ENCODE results near the gene LEMD2. TPM values are rescaled to one million over a fixed set of nuclear protein-coding genes. Genes with fewer than 3 reads are reported as not detected.

LEMD2 gene
- total RNA-seq, 1 donor from 2014 or later, result 61.5 TPM

DNA sequence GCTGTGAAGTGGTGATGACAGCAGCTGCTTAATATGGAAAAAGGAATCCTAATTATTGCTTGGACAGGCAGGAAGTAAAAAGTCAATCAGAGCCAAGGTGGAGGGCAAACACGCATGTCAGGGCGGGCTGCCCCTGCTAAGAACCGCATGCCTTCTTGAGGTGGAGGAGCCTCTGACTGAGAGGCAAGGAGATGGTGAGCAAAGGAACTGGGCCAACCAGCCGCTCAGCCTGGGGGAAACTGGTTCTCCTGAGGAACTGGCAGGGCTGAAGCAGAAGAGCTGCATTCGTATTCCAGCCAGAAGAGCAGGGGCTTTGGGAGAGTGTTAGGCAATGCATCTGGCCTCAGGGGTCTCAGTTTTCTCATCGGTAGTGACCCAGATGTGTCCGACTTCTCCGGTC lies 28.0 kb upstream of the LEMD2 start:
- H3K27me3 ChIP-seq, result peaks cover 29% of the 10 kb centered on the region
- H3K9me3 ChIP-seq, result no peaks in the 10 kb centered on the region
- H3K4me3 ChIP-seq, result no peak overlapping the region
- no peak for ATAC-seq
- no peaks in the 10 kb centered on the region for H3K36me3 ChIP-seq
- intact Hi-C loops (cut with DNase I), result no loop called here
- no peaks in the 10 kb centered on the region for H3K4me1 ChIP-seq
- DNase-seq, result no peak
- TF ChIP-seq, protein P1, sequence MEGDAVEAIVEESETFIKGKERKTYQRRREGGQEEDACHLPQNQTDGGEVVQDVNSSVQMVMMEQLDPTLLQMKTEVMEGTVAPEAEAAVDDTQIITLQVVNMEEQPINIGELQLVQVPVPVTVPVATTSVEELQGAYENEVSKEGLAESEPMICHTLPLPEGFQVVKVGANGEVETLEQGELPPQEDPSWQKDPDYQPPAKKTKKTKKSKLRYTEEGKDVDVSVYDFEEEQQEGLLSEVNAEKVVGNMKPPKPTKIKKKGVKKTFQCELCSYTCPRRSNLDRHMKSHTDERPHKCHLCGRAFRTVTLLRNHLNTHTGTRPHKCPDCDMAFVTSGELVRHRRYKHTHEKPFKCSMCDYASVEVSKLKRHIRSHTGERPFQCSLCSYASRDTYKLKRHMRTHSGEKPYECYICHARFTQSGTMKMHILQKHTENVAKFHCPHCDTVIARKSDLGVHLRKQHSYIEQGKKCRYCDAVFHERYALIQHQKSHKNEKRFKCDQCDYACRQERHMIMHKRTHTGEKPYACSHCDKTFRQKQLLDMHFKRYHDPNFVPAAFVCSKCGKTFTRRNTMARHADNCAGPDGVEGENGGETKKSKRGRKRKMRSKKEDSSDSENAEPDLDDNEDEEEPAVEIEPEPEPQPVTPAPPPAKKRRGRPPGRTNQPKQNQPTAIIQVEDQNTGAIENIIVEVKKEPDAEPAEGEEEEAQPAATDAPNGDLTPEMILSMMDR (IDR thresholded peaks at IDR 0.05), result no peak
- H3K27ac ChIP-seq, result no peak overlapping the region

DNA sequence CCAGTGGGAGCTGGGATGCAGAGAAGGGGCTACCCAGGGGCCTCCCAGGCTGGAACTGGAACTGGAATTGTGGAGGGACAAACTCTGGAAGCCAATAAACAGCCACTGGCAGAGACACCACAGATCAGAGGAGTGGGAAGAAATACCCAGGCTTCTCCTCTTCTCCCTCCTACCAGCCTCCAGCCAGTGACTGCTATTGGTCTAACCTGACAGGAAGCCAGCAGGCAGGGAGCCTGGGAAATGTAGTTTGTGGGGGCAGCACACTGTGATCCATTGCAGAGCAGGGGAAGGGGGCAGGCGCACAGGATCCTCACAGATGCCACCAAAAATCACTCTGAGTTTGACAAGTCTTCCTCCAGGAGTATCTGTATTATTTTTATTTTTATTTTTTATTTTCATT lies 26.9 kb upstream of the LEMD2 start:
- Histone ChIP-seq H3K4me1 (no peaks in the 10 kb centered on the region), H3K36me3 (no peaks in the 10 kb centered on the region), H3K27ac (no peak overlapping the region), H3K4me3 (no peak overlapping the region), H3K9me3 (no peaks in the 10 kb centered on the region), H3K27me3 (peaks cover 29% of the 10 kb centered on the region)
- DNase-seq, result no peak
- intact Hi-C loops (cut with DNase I), result no loop called here
- peak; percentile 12 for ATAC-seq
- TF ChIP-seq, protein P1 (IDR thresholded peaks at IDR 0.05), result no peak

DNA sequence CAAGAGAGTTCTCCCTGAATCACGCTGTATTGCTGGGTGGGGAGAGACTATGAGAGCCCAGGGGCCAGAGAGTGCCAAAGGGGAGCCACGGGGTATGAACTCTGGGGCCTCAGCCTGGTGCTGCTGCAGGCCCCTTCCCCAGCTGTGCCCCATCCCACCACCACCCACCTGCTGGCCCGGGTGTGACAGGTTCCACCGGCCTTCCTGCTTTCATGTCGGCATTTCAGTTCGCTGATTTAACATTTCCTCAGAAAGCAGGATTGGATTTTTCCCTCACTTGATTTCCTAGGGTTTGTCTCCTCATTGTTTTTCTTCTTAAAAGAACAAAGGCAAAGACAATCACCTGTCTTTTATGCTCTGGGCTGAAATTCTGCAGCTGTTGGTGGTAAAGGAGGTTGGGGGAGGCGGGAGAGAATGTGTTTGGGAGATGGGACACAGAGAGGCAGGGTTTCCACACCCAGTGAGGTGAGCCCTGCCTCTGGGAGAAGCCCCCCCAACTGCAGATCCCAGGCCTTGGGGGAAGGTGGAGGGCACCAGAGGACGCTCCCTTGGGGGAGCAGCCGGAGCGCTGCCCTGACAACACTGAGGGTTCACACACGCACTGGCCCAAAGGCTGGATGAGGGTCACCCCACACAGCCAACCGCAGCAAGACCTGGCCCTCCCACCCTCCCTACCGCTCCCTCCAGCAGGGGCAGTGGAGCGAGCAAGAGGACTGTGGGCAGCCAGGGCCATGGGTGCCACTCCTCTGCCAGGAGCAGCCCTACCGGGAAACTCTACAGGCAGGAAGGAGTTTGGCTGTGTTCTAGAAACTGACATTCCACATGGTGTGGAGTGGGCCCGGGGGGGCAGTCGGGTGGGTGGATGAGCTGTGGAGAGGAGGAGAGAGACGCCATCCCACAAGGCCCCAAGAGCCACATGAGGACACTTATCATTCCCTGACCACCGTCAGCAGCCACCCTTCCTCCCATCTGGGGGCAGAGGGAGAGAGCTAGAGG lies 25.4 kb upstream of the LEMD2 start:
- ATAC-seq, result peak; percentile 14
- DNase-seq, result no peak
- H3K27ac ChIP-seq, result no peak overlapping the region
- peaks cover 29% of the 10 kb centered on the region for H3K27me3 ChIP-seq
- intact Hi-C loops (cut with DNase I), result no loop called here
- no peaks in the 10 kb centered on the region for H3K36me3 ChIP-seq
- H3K4me3 ChIP-seq, result no peak overlapping the region
- H3K4me1 ChIP-seq, result no peaks in the 10 kb centered on the region
- TF ChIP-seq, protein P1 (IDR thresholded peaks at IDR 0.05), result no peak
- no peaks in the 10 kb centered on the region for H3K9me3 ChIP-seq

DNA sequence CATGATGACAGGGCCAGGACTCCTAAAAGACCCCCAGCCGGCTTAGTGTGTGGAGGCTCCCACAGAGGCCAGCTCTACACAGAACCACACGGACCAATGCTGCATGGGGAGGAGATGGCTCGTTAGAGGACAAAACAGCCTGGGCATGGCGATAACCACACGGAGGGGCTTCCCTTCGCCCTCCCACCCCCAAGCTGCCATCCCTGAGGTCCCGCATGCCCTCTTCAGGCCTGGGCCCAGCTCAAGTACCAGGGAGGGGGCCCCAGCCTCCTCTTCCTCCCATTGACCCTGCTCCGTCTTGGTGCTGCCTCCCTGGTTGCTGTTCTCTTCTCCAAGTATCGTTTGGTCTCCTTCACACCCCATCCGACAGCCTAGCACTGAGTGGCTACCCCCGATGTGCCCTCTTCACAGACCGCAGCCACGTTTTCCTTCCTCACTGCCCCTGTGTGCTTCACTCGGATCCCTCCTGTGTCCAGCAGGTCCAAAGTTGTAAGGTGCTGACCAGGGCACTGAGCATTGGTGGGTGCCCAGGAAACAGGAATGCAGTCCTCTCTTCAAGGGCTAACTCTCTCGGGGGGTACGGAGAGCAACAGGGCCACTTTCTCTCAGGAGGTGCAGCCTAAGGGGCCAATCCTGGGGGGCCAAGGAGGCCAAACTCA lies 24.4 kb upstream of the LEMD2 start:
- TF ChIP-seq, protein P1 (IDR thresholded peaks at IDR 0.05), result no peak
- Histone ChIP-seq H3K36me3 (no peaks in the 10 kb centered on the region), H3K4me1 (no peaks in the 10 kb centered on the region), H3K27ac (no peak overlapping the region), H3K9me3 (no peaks in the 10 kb centered on the region), H3K4me3 (no peak overlapping the region), H3K27me3 (peaks cover 30% of the 10 kb centered on the region)
- ATAC-seq (no peak), DNase-seq (no peak)
- intact Hi-C loops (cut with DNase I), result no loop called here

DNA sequence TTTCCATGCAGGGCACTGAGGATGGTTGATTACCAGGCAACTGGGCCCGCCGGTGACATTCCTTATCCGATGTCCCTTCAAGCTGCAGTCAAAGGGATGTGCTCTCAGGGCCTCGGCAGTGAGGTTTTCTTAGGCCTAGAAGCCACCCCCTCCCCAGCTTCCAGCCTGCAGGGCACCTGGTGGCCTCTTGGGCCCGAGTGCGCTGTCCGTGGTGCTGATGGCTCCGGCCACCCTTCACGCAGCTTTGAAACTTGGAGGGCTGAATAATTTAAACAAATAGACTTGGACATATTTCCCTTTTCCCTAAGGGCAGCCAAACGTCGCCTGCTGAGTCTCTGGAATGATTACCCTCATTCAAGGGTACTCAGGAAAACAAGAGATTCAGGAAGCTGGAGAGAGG lies 23.7 kb upstream of the LEMD2 start:
- Histone ChIP-seq H3K9me3 (no peaks in the 10 kb centered on the region), H3K27me3 (peaks cover 37% of the 10 kb centered on the region), H3K4me3 (no peak overlapping the region), H3K36me3 (no peaks in the 10 kb centered on the region), H3K27ac (no peak overlapping the region), H3K4me1 (no peaks in the 10 kb centered on the region)
- peak; percentile 70 for ATAC-seq
- peak; percentile 80 for DNase-seq
- intact Hi-C loops (cut with DNase I), result no loop called here
- TF ChIP-seq, protein P1 (IDR thresholded peaks at IDR 0.05), result no peak
